Neuron (in vitro differentiated cells): Measurements from ENCODE around the gene MYO3B.

Experiments used
- H2AFZ ChIP-seq: one replicate; pipeline ENCODE4 v1.6.1; 2013; ENCODE audit warnings: low read depth, mild to moderate bottlenecking, inconsistent platforms, low read length, moderate library complexity
- H3K27me3 ChIP-seq: one replicate; pipeline ENCODE4 v1.6.1; 2013; ENCODE audit warnings: low read length; ENCODE audit not compliant: insufficient read depth
- H3K36me3 ChIP-seq: one replicate; pipeline ENCODE4 v1.6.1; 2013; ENCODE audit warnings: low read length; ENCODE audit not compliant: insufficient read depth
- H3K4me1 ChIP-seq: one replicate; pipeline ENCODE4 v1.6.1; 2013; ENCODE audit warnings: low read length; ENCODE audit not compliant: insufficient read depth
- H3K4me3 ChIP-seq: 2 replicates; pipeline ENCODE4 v1.5.1; 2013; ENCODE audit warnings: mild to moderate bottlenecking, low read length, moderate library complexity
- H3K9me3 ChIP-seq: one replicate; pipeline ENCODE4 v1.6.1; 2013; ENCODE audit warnings: low read length

Gene MYO3B

GRCh38 chr2:170218456-170218855 lies 40.5 kb downstream of the MYO3B start:
- no peak overlapping the region for H3K4me3 ChIP-seq
- no peaks in the 10 kb centered on the region for H3K27me3 ChIP-seq
- peaks cover 22% of the 10 kb centered on the region for H3K4me1 ChIP-seq
- no peaks in the 10 kb centered on the region for H3K9me3 ChIP-seq
- H3K36me3 ChIP-seq = no peaks in the 10 kb centered on the region
- H2AFZ ChIP-seq = no peak overlapping the region

GRCh38 chr2:170218931-170219330 lies 41.0 kb downstream of the MYO3B start:
- Histone ChIP-seq H3K9me3 (no peaks in the 10 kb centered on the region), H3K4me1 (peaks cover 24% of the 10 kb centered on the region), H3K4me3 (no peak overlapping the region), H2AFZ (no peak overlapping the region), H3K27me3 (no peaks in the 10 kb centered on the region), H3K36me3 (no peaks in the 10 kb centered on the region)

GRCh38 chr2:170221317-170222288 lies 43.7 kb downstream of the MYO3B start:
- Histone ChIP-seq H2AFZ (no peak overlapping the region), H3K4me3 (no peak overlapping the region), H3K4me1 (peaks cover 23% of the 10 kb centered on the region), H3K27me3 (no peaks in the 10 kb centered on the region), H3K36me3 (no peaks in the 10 kb centered on the region), H3K9me3 (no peaks in the 10 kb centered on the region)

GRCh38 chr2:170222298-170222697 lies 44.4 kb downstream of the MYO3B start:
- Histone ChIP-seq H3K36me3 (no peaks in the 10 kb centered on the region), H3K4me1 (peaks cover 23% of the 10 kb centered on the region), H3K4me3 (no peak overlapping the region), H2AFZ (no peak overlapping the region), H3K27me3 (no peaks in the 10 kb centered on the region), H3K9me3 (no peaks in the 10 kb centered on the region)

- Histone ChIP-seq H3K4me3 (no peak overlapping the region), H3K27me3 (no peaks in the 10 kb centered on the region), H2AFZ (no peak overlapping the region), H3K36me3 (no peaks in the 10 kb centered on the region), H3K9me3 (no peaks in the 10 kb centered on the region), H3K4me1 (peaks cover 23% of the 10 kb centered on the region)
Measured at GRCh38 chr2:170222842-170223241, 44.9 kb downstream of the MYO3B start.

GRCh38 chr2:170224692-170225294 lies 46.8 kb downstream of the MYO3B start:
- Histone ChIP-seq H3K4me3 (no peak overlapping the region), H2AFZ (no peak overlapping the region), H3K9me3 (no peaks in the 10 kb centered on the region), H3K27me3 (no peaks in the 10 kb centered on the region), H3K4me1 (peaks cover 23% of the 10 kb centered on the region), H3K36me3 (no peaks in the 10 kb centered on the region)

- Histone ChIP-seq H3K4me1 (peaks cover 23% of the 10 kb centered on the region), H3K27me3 (no peaks in the 10 kb centered on the region), H3K36me3 (no peaks in the 10 kb centered on the region), H3K9me3 (no peaks in the 10 kb centered on the region), H3K4me3 (no peak overlapping the region), H2AFZ (no peak overlapping the region)
Measured at GRCh38 chr2:170226216-170226615, 48.3 kb downstream of the MYO3B start.

GRCh38 chr2:170227507-170227947 lies 49.6 kb downstream of the MYO3B start:
- no peak overlapping the region for H2AFZ ChIP-seq
- H3K4me3 ChIP-seq = no peak overlapping the region
- H3K9me3 ChIP-seq = no peaks in the 10 kb centered on the region
- peaks cover 4% of the 10 kb centered on the region for H3K27me3 ChIP-seq
- H3K36me3 ChIP-seq = no peaks in the 10 kb centered on the region
- H3K4me1 ChIP-seq = peaks cover 15% of the 10 kb centered on the region

GRCh38 chr2:170227951-170228350 lies 50.0 kb downstream of the MYO3B start:
- Histone ChIP-seq H3K36me3 (no peaks in the 10 kb centered on the region), H2AFZ (no peak overlapping the region), H3K4me3 (no peak overlapping the region), H3K27me3 (peaks cover 4% of the 10 kb centered on the region), H3K9me3 (no peaks in the 10 kb centered on the region), H3K4me1 (peaks cover 11% of the 10 kb centered on the region)

- H3K9me3 ChIP-seq = no peaks in the 10 kb centered on the region
- no peaks in the 10 kb centered on the region for H3K36me3 ChIP-seq
- peaks cover 4% of the 10 kb centered on the region for H3K27me3 ChIP-seq
- H2AFZ ChIP-seq = no peak overlapping the region
- H3K4me1 ChIP-seq = peaks cover 11% of the 10 kb centered on the region
- no peak overlapping the region for H3K4me3 ChIP-seq
Measured at GRCh38 chr2:170228429-170228828, 50.5 kb downstream of the MYO3B start.

- Histone ChIP-seq H3K27me3 (peaks cover 4% of the 10 kb centered on the region), H3K4me1 (peaks cover 9% of the 10 kb centered on the region), H3K4me3 (no peak overlapping the region), H3K36me3 (no peaks in the 10 kb centered on the region), H2AFZ (no peak overlapping the region), H3K9me3 (no peaks in the 10 kb centered on the region)
Measured at GRCh38 chr2:170229125-170229524, 51.2 kb downstream of the MYO3B start.

GRCh38 chr2:170229744-170230143 lies 51.8 kb downstream of the MYO3B start:
- no peak overlapping the region for H2AFZ ChIP-seq
- no peaks in the 10 kb centered on the region for H3K36me3 ChIP-seq
- peaks cover 4% of the 10 kb centered on the region for H3K27me3 ChIP-seq
- no peaks in the 10 kb centered on the region for H3K9me3 ChIP-seq
- peaks cover 3% of the 10 kb centered on the region for H3K4me1 ChIP-seq
- H3K4me3 ChIP-seq = no peak overlapping the region

GRCh38 chr2:170235860-170236679 lies 58.1 kb downstream of the MYO3B start:
- H2AFZ ChIP-seq = no peak overlapping the region
- H3K27me3 ChIP-seq = peaks cover 4% of the 10 kb centered on the region
- no peak overlapping the region for H3K4me3 ChIP-seq

More at GRCh38 chr2:170235860-170236679, 58.1 kb downstream of the MYO3B start:
- Histone ChIP-seq H3K9me3 (no peaks in the 10 kb centered on the region), H3K4me1 (peaks cover 16% of the 10 kb centered on the region), H3K36me3 (no peaks in the 10 kb centered on the region)
